Heart left ventricle (tissue), 16 donors: ENCODE data around the gene OVOL2. TPM values are rescaled to one million over a fixed set of nuclear protein-coding genes. Genes with fewer than 3 reads are reported as not detected.
"Not testable (repeated sequence)": the region's sequence is repeated elsewhere in the genome, so short reads cannot be mapped to it uniquely, and the experiment has no call there.

ENCODE experiments used
- ATAC-seq, 4 donors: fragments of 200-7000 bp; cut with Tn5 transposase; one replicate each; pipeline ENCODE4 v1.9.1; 2020 to 2022; ENCODE audit warnings: moderate library complexity in 4 of 4, mild to moderate bottlenecking in 3 of 4, moderate number of reproducible peaks in 1 of 4
- DNase-seq, 5 donors: peaks; one replicate each; pipeline ENCODE4 v3.0.0-alpha.2; 2020
- H3K27ac ChIP-seq, 12 donors: fragments of 200-600 bp; sonication (generic) in 4 of 12; one replicate each; pipeline versions ENCODE4 v1.5.0 to v1.8.0; 2016 to 2022; ENCODE audit warnings: mild to moderate bottlenecking in 2 of 12
- H3K27me3 ChIP-seq, 9 donors: fragments of 200-600 bp; sonication (generic) in 2 of 9; one replicate each; pipeline versions ENCODE4 v1.5.1 to v1.8.0; 2016 to 2022; ENCODE audit warnings: mild to moderate bottlenecking in 3 of 9
- H3K36me3 ChIP-seq, 9 donors: fragments of 200-600 bp; sonication (generic) in 2 of 9; one replicate each; pipeline versions ENCODE4 v1.5.0 to v1.8.0; 2018 to 2022; ENCODE audit warnings: mild to moderate bottlenecking in 2 of 9
- H3K4me1 ChIP-seq, 12 donors: fragments of 200-600 bp; sonication (generic) in 4 of 12; one replicate each; pipeline versions ENCODE4 v1.5.0 to v1.8.0; 2016 to 2022; ENCODE audit warnings: mild to moderate bottlenecking in 3 of 12
- H3K4me3 ChIP-seq, 12 donors: fragments of 200-600 bp; sonication (generic) in 4 of 12; one replicate each; pipeline versions ENCODE4 v1.5.0 to v1.8.0; 2017 to 2022; ENCODE audit warnings: mild to moderate bottlenecking in 9 of 12, moderate library complexity in 4 of 12
- H3K9me3 ChIP-seq, 12 donors: fragments of 200-600 bp; sonication (generic) in 4 of 12; one replicate each; pipeline versions ENCODE4 v1.5.0 to v1.8.0; 2016 to 2022; ENCODE audit warnings: mild to moderate bottlenecking in 1 of 12
- CTCF ChIP-seq, 12 donors: fragments of 200-600 bp; sonication (generic) in 4 of 12; IDR thresholded peaks; one replicate each; pipeline versions ENCODE4 v1.5.0 to v1.8.0; 2018 to 2022; ENCODE audit warnings: antibody characterized with exemption in 12 of 12, mild to moderate bottlenecking in 5 of 12
- POLR2A ChIP-seq, 2 donors: fragments of 450-650 bp; IDR thresholded peaks; one replicate each; pipeline ENCODE4 v1.6.1; 2017; ENCODE audit warnings: antibody characterized with exemption in 2 of 2, mild to moderate bottlenecking in 2 of 2, moderate library complexity in 2 of 2
- WGBS, 4 donors: extraction: QIAGEN DNeasy Blood & Tissue Kit in 2 of 4; methylation state at CpG; one replicate each; pipeline versions ENCODE4 v1.1.5 to v1.1.7; 2013 to 2018; 5-methylcytosine and 5-hydroxymethylcytosine counted together
- intact Hi-C, 10 donors: fragments of 100-400 bp; cut with DNase I; formaldehyde crosslinking; loops; one replicate each; pipeline versions ENCODE4 v1.11.1 to v1.14.2; 2022
- long read RNA-seq, 3 donors: library from polyadenylated mRNA; unstranded; transcript quantifications; one replicate each; pipeline ENCODE4 v2.0.0, GENCODE V29; 2020 to 2021
- polyA plus RNA-seq, 2 donors: library from polyadenylated mRNA; stranded (reverse); fragments of 200-250 nt; gene quantifications; one replicate each; pipeline ENCODE4 v1.2.3, GENCODE V29; 2013
- total RNA-seq, 9 donors: library from RNA; depleted of rRNA in 2 of 9; stranded (reverse); fragments of >200 nt in 2 of 9; fragmentation: NEBNext Ultra II Directional in 3 of 9; extraction: Animal tissue kit (Norgen Biotek cat#: 25700) in 3 of 9; gene quantifications; one replicate each; pipeline versions ENCODE4 v1.1.0 to v1.2.4, GENCODE V29; 2016 to 2023
- donor health status: ischemic (EF 13 %, LVEDD 7.1; RV severe dilation, severe dysfunction).
- donor health status: healthy with polysubstance abuse.
- donor health status: DM: no; HTN: yes; CAD: no.
- donor health status: DM: no; HTN: no; CAD: no.
- donor health status: ischemic (EF 25% LVEDD 6.9; RV normal size, moderate dysfunction).
- donor health status: ischemic (EF 25% LVEDD 5.7; RV mildly dilated, moderate dysfunction).
- donor health status: healthy.
- donor health status: DM: yes; HTN: yes; CAD: no.
- donor health status: ischemic (EF 35%, LVEDD 5.7; RV mildly dilated, moderate dysfunction).
- donor health status: nonischemic (EF 11% LVEDD 7.7; RV severe dilation, severe dysfunction).
- donor health status: DM: yes; HTN: yes; CAD: no.
- donor health status: PGD.
- donor health status: ischemic (EF 29% LVEDD 5.4; RV normal size, mild dysfunction).
- donor health status: nonischemic (EF 23%, LVEDD 6.1; RV moderate dilation, normal function).

The OVOL2 gene
- not detected for total RNA-seq
- polyA plus RNA-seq, result not detected
- long read RNA-seq, donor 1, result 0 reads
- long read RNA-seq, donor 2, result 0 reads
- long read RNA-seq, donor 3, result 0 reads

- DNase-seq, result no peak
- no peak within 1 kb of the TSS for H3K27ac ChIP-seq
- ATAC-seq, result no peak
- H3K4me3 ChIP-seq, result peak within 1 kb of the TSS; percentile 14 to 46 (median 36)
- WGBS, 4 donors, result 1 to 2% (median 2%) methylated on average over 19 to 73 of the region's 73 CpGs
- no peaks in the 10 kb centered on the region for H3K9me3 ChIP-seq
- no peak for TF ChIP-seq POLR2A (IDR thresholded peaks at IDR 0.05)
- no peak for TF ChIP-seq CTCF (IDR thresholded peaks at IDR 0.05)
- H3K36me3 ChIP-seq, result no peaks in the 10 kb centered on the region
- intact Hi-C loops, result no loop called here
- peaks cover 39 to 95% (median 70%) of the 10 kb centered on the region in 9 donors for H3K27me3 ChIP-seq
- H3K4me1 ChIP-seq, result peaks cover 0 to 33% (median 14%) of the 10 kb centered on the region in 12 donors
Measured at GRCh38 chr20:18057101-18057993, at the start of gene OVOL2. TSS of gene OVOL2 (minus strand) at chr20:18057916. CDS start at chr20:18057634, 282 bp downstream.

- no peaks in the 10 kb centered on the region for H3K4me1 ChIP-seq
- 62 to 68% (median 64%) methylated on average over 1 of the region's 1 CpG for WGBS, 4 donors
- H3K27ac ChIP-seq, result no peak overlapping the region
- no peaks in the 10 kb centered on the region for H3K36me3 ChIP-seq
- no peak for TF ChIP-seq POLR2A (IDR thresholded peaks at IDR 0.05)
- TF ChIP-seq CTCF (IDR thresholded peaks at IDR 0.05), result no peak
- DNase-seq, result no peak
- H3K4me3 ChIP-seq, result no peak overlapping the region
- intact Hi-C loops, result no loop called here
- ATAC-seq, result no peak
- H3K27me3 ChIP-seq, result peaks cover 0 to 28% (median 0%) of the 10 kb centered on the region in 9 donors
- peaks cover 0 to 5% (median 0%) of the 10 kb centered on the region in 12 donors for H3K9me3 ChIP-seq
Measured at GRCh38 chr20:18103497-18103896, 45.8 kb upstream of the OVOL2 start.

- TF ChIP-seq CTCF (IDR thresholded peaks at IDR 0.05), result no peak
- TF ChIP-seq POLR2A (IDR thresholded peaks at IDR 0.05), result no peak
- Histone ChIP-seq H3K9me3 (no peaks in the 10 kb centered on the region), H3K36me3 (no peaks in the 10 kb centered on the region), H3K4me1 (no peaks in the 10 kb centered on the region), H3K27ac (no peak overlapping the region), H3K4me3 (no peak overlapping the region), H3K27me3 (peaks cover 0 to 30% (median 0%) of the 10 kb centered on the region in 9 donors)
- intact Hi-C loops, result no loop called here
- no peak for DNase-seq
- 24 to 31% (median 27%) methylated on average over 7 of the region's 7 CpGs for WGBS, 4 donors
- no peak for ATAC-seq
Measured at GRCh38 chr20:18101125-18101810, 43.6 kb upstream of the OVOL2 start.

GRCh38 chr20:18100569-18100968 lies 42.9 kb upstream of the OVOL2 start:
- H3K36me3 ChIP-seq, intact Hi-C loops, H3K27ac ChIP-seq, H3K4me3 ChIP-seq, H3K4me1 ChIP-seq, DNase-seq, ATAC-seq, H3K9me3 ChIP-seq: not testable (repeated sequence)
- H3K27me3 ChIP-seq, result peaks cover 0 to 30% (median 0%) of the 10 kb centered on the region in 9 donors
- 93 to 96% (median 95%) methylated on average over 11 of the region's 11 CpGs for WGBS, 4 donors
